ENCODE data around the gene SAMD8.
"Not testable (repeated sequence)": the region's sequence is repeated elsewhere in the genome, so short reads cannot be mapped to it uniquely, and the experiment has no call there.

SAMD8 gene

GRCh38 chr10:75107756-75108683, 3.4 kb upstream of the SAMD8 start:
- no peak overlapping the region for H3K4me3 ChIP-seq (replicated peaks; ENCODE audit: low read depth, low read length)
- DNase-seq (ENCODE audit: extremely low read depth, low read depth) = no peak
- TF ChIP-seq CTCF (IDR thresholded peaks at IDR 0.05; ENCODE audit: low read depth, low read length, missing control alignments) = no peak

- H3K4me3 ChIP-seq (replicated peaks; ENCODE audit: low read depth, low read length) = no peak overlapping the region
- no peak for DNase-seq (ENCODE audit: extremely low read depth, low read depth)
- TF ChIP-seq CTCF (IDR thresholded peaks at IDR 0.05; ENCODE audit: low read depth, low read length, missing control alignments) = peak; percentile 59
These were observed 2.6 kb upstream of the SAMD8 start for GRCh38 chr10:75108684-75109458.

GRCh38 chr10:75109459-75109778, 2.0 kb upstream of the SAMD8 start:
- TF ChIP-seq CTCF (IDR thresholded peaks at IDR 0.05; ENCODE audit: low read depth, low read length, missing control alignments) = no peak

GRCh38 chr10:75110006-75110632, 1.3 kb upstream of the SAMD8 start:
- TF ChIP-seq CTCF (IDR thresholded peaks at IDR 0.05; ENCODE audit: low read depth, low read length, missing control alignments) = no peak
- DNase-seq (ENCODE audit: extremely low read depth, low read depth) = no peak
- peak overlapping the region; percentile 77; the same call in 1 of the 2 replicates for H3K4me3 ChIP-seq (replicated peaks; ENCODE audit: low read depth, low read length)

More at GRCh38 chr10:75109459-75109778, 2.0 kb upstream of the SAMD8 start:
- DNase-seq (ENCODE audit: extremely low read depth, low read depth) = no peak
- H3K4me3 ChIP-seq (replicated peaks; ENCODE audit: low read depth, low read length) = no peak overlapping the region

GRCh38 chr10:75111907-75112679, 637 bp downstream of the SAMD8 start:
- H3K4me3 ChIP-seq (replicated peaks; ENCODE audit: low read depth, low read length) = peak overlapping the region; percentile 77
- DNase-seq (ENCODE audit: extremely low read depth, low read depth) = no peak
- no peak for TF ChIP-seq CTCF (IDR thresholded peaks at IDR 0.05; ENCODE audit: low read depth, low read length, missing control alignments)

- no peak for DNase-seq (ENCODE audit: extremely low read depth, low read depth)
- no peak for TF ChIP-seq CTCF (IDR thresholded peaks at IDR 0.05; ENCODE audit: low read depth, low read length, missing control alignments)
- no peak overlapping the region for H3K4me3 ChIP-seq (replicated peaks; ENCODE audit: low read depth, low read length)
These were observed 3.7 kb downstream of the SAMD8 start for GRCh38 chr10:75115137-75115536.

GRCh38 chr10:75116941-75117775, 5.7 kb downstream of the SAMD8 start:
- not testable (repeated sequence) for H3K4me3 ChIP-seq (replicated peaks; ENCODE audit: low read depth, low read length); DNase-seq (ENCODE audit: extremely low read depth, low read depth)
